A549 (cell line): Measurements from ENCODE around the gene SEL1L3. TPM values are rescaled to one million over a fixed set of nuclear protein-coding genes. Genes with fewer than 3 reads are reported as not detected.

Source experiments
- ATAC-seq, 2 experiments: fragments of 200-7000 bp in 1 of 2; fragments of >200 bp in 1 of 2; cut with Nextera tagmentation in 1 of 2; cut with Tn5 transposase in 1 of 2; 3 replicates each; pipeline versions ENCODE4 v1.8.0 to v1.9.1; 2018 to 2020; ENCODE audit warnings: mild to moderate bottlenecking in 1 of 2, moderate library complexity in 1 of 2
- CTCF ChIA-PET: fragments of 300-600 bp; sonication (Branson Sonifier 250); formaldehyde crosslinking; extraction: SDS; loops from one replicate; lab custom pipeline; 2021; ENCODE audit warnings: antibody characterized with exemption, inconsistent platforms; lab: Yijun Ruan, JAX
- POLR2A ChIA-PET: fragments of 350-600 bp; formaldehyde crosslinking; extraction: SDS; loops from one replicate; lab custom pipeline; 2021; ENCODE audit warnings: antibody characterized with exemption, inconsistent platforms; lab: Yijun Ruan, JAX
- DNase-seq, 2 experiments: peaks; one replicate each; pipeline versions ENCODE4 v3.0.0 to v3.0.0-alpha.2; 2011 to 2016; ENCODE audit warnings: low read depth in 1 of 2, low spot score in 1 of 2
- FAIRE-seq: peaks from 2 replicates; lab custom pipeline; 2011; peaks lifted over from hg19 to GRCh38; lab: Jason Lieb, UNC
- H3K27ac ChIP-seq, 2 experiments: fragments of >200 bp; sonication (Bioruptor Twin); formaldehyde crosslinking; 3 replicates each; pipeline ENCODE4 v1.5.1; 2016 to 2017
- H3K4me1 ChIP-seq: fragments of >200 bp; sonication (Bioruptor Twin); formaldehyde crosslinking; 3 replicates; pipeline ENCODE4 v1.6.1; 2016
- H3K4me2 ChIP-seq: fragments of >200 bp; sonication (Bioruptor Twin); formaldehyde crosslinking; 3 replicates; pipeline ENCODE4 v1.6.1; 2016
- H3K4me3 ChIP-seq: fragments of >200 bp; sonication (Bioruptor Twin); formaldehyde crosslinking; 3 replicates; pipeline ENCODE4 v1.5.1; 2016
- H3K9me3 ChIP-seq: fragments of >200 bp; sonication (Bioruptor Twin); formaldehyde crosslinking; 3 replicates; pipeline ENCODE4 v1.6.1; 2016
- ATOH8 ChIP-seq: fragments of 250-450 bp; sonication (Bioruptor Pico); IDR thresholded peaks from 2 replicates; pipeline ENCODE4 v1.5.0; 2020; ENCODE audit warnings: low read depth, mild to moderate bottlenecking, moderate library complexity
- BHLHE40 ChIP-seq: IDR thresholded peaks from 2 replicates; pipeline ENCODE4 v1.6.1; 2012; ENCODE audit warnings: low read depth, low read length, inconsistent platforms
- CHD4 ChIP-seq: fragments of 200-600 bp; sonication (generic); IDR thresholded peaks from 2 replicates; pipeline ENCODE4 v1.6.1; 2016; ENCODE audit warnings: antibody characterized with exemption, mild to moderate bottlenecking, borderline replicate concordance
- CTCF ChIP-seq: fragments of >200 bp; sonication (Bioruptor Twin); formaldehyde crosslinking; IDR thresholded peaks from 3 replicates; pipeline ENCODE4 v1.5.1; 2016
- EHF ChIP-seq: fragments of 250-450 bp; sonication (Bioruptor Pico); IDR thresholded peaks from 2 replicates; pipeline ENCODE4 v1.5.0; 2020; ENCODE audit warnings: mild to moderate bottlenecking
- EHMT2 ChIP-seq: fragments of 200-600 bp; sonication (generic); IDR thresholded peaks from 2 replicates; pipeline ENCODE4 v1.6.1; 2016; ENCODE audit warnings: antibody characterized with exemption, low read depth, mild to moderate bottlenecking, moderate library complexity
- ELK1 ChIP-seq: fragments of 150-350 bp; IDR thresholded peaks from 2 replicates; pipeline ENCODE4 v1.6.1; 2014; ENCODE audit warnings: low read depth, mild to moderate bottlenecking, low read length
- EP300 ChIP-seq, 2 experiments: fragments of >200 bp; sonication (Bioruptor Twin); formaldehyde crosslinking; IDR thresholded peaks; 2 replicates in 1 of 2; 3 replicates in 1 of 2; pipeline ENCODE4 v1.6.1; 2016 to 2017
- ESRRA ChIP-seq: fragments of 150-350 bp; IDR thresholded peaks from 2 replicates; pipeline ENCODE4 v1.6.1; 2014; ENCODE audit warnings: mild to moderate bottlenecking, low read length, borderline replicate concordance
- FOSL2 ChIP-seq, 2 experiments: fragments of 450-650 bp in 1 of 2; fragments of >200 bp in 1 of 2; sonication (Bioruptor Twin) in 1 of 2; formaldehyde crosslinking; IDR thresholded peaks; 2 replicates each; pipeline versions ENCODE4 v1.5.0 to v1.6.1; 2016 to 2020; ENCODE audit warnings: mild to moderate bottlenecking in 1 of 2, moderate library complexity in 1 of 2
- FOXS1 ChIP-seq: fragments of 250-450 bp; sonication (Bioruptor Pico); IDR thresholded peaks from 2 replicates; pipeline ENCODE4 v1.5.0; 2020; ENCODE audit warnings: mild to moderate bottlenecking, moderate library complexity
- HDAC2 ChIP-seq: fragments of 200-600 bp; sonication (generic); IDR thresholded peaks from 2 replicates; pipeline ENCODE4 v1.6.1; 2016
- HOXA7 ChIP-seq: fragments of 250-450 bp; sonication (Bioruptor Pico); IDR thresholded peaks from 2 replicates; pipeline ENCODE4 v1.5.0; 2020; ENCODE audit warnings: mild to moderate bottlenecking, moderate library complexity
- JUN ChIP-seq, 2 experiments: fragments of >200 bp; sonication (Bioruptor Twin); formaldehyde crosslinking; IDR thresholded peaks; 2 replicates in 1 of 2; 3 replicates in 1 of 2; pipeline ENCODE4 v1.6.1; 2016 to 2017
- JUNB ChIP-seq: fragments of >200 bp; sonication (Bioruptor Twin); formaldehyde crosslinking; IDR thresholded peaks from 2 replicates; pipeline ENCODE4 v1.6.1; 2016
- KDM1A ChIP-seq: fragments of 200-600 bp; sonication (generic); IDR thresholded peaks from 2 replicates; pipeline ENCODE4 v1.6.1; 2016; ENCODE audit warnings: low read depth, mild to moderate bottlenecking
- KDM5A ChIP-seq: fragments of 200-600 bp; sonication (generic); IDR thresholded peaks from 2 replicates; pipeline ENCODE4 v1.6.1; 2016; ENCODE audit warnings: antibody characterized with exemption, mild to moderate bottlenecking
- MAFK ChIP-seq: fragments of 450-650 bp; IDR thresholded peaks from 2 replicates; pipeline ENCODE4 v1.6.1; 2014; ENCODE audit not compliant: partially characterized antibody
- MAZ ChIP-seq: fragments of 150-350 bp; IDR thresholded peaks from 2 replicates; pipeline ENCODE4 v1.6.1; 2014; ENCODE audit warnings: antibody characterized with exemption, low read depth, low read length, borderline replicate concordance
- PBX3 ChIP-seq: IDR thresholded peaks from 2 replicates; pipeline ENCODE4 v1.6.1; 2012
- PHF8 ChIP-seq: fragments of 200-600 bp; sonication (generic); IDR thresholded peaks from 2 replicates; pipeline ENCODE4 v1.6.1; 2016; ENCODE audit warnings: low read depth, mild to moderate bottlenecking, antibody characterized with exemption, moderate library complexity, borderline replicate concordance
- POLR2A ChIP-seq: IDR thresholded peaks from 2 replicates; pipeline ENCODE4 v1.6.1; 2012; ENCODE audit warnings: mild to moderate bottlenecking, low read length
- POLR2AphosphoS2 ChIP-seq: conservative IDR thresholded peaks from 2 replicates; pipeline ENCODE4 v1.6.1; 2012; ENCODE audit warnings: low read length, improper control_type of control experiment, inconsistent platforms
- RARB ChIP-seq: fragments of 250-450 bp; sonication (Bioruptor Pico); IDR thresholded peaks from 2 replicates; pipeline ENCODE4 v1.8.0; 2021; ENCODE audit warnings: mild to moderate bottlenecking, moderate library complexity
- RFX5 ChIP-seq: fragments of 450-650 bp; IDR thresholded peaks from 2 replicates; pipeline ENCODE4 v1.7.1; 2014; ENCODE audit warnings: antibody characterized with exemption, mild to moderate bottlenecking, moderate library complexity
- RNF2 ChIP-seq: fragments of 200-600 bp; sonication (generic); IDR thresholded peaks from 2 replicates; pipeline ENCODE4 v1.6.1; 2016; ENCODE audit warnings: low read depth, mild to moderate bottlenecking, antibody characterized with exemption, moderate library complexity, borderline replicate concordance
- SREBF2 ChIP-seq: fragments of 450-650 bp; IDR thresholded peaks from 2 replicates; pipeline ENCODE4 v1.6.1; 2014; ENCODE audit warnings: mild to moderate bottlenecking, moderate library complexity
- USF2 ChIP-seq: fragments of 450-650 bp; IDR thresholded peaks from 2 replicates; pipeline ENCODE4 v1.6.1; 2014; ENCODE audit warnings: antibody characterized with exemption
- ZC3H11A ChIP-seq: fragments of 450-650 bp; IDR thresholded peaks from 2 replicates; pipeline ENCODE4 v1.6.1; 2014; ENCODE audit warnings: antibody characterized with exemption, mild to moderate bottlenecking
- WGBS: methylation state at CpG from one replicate; pipeline ENCODE4 v1.1.6; 2017; ENCODE audit errors: missing lambda C conversion rate; 5-methylcytosine and 5-hydroxymethylcytosine counted together
- polyA plus RNA-seq, 4 experiments: library from polyadenylated mRNA; depleted of rRNA in 3 of 4; stranded (reverse); fragments of >200 nt; fragmentation: RNase III in 1 of 4; extraction: RNeasy Plus Mini Kit Qiagen cat#74134 plus additional on column Dnase treatment in 1 of 4; gene quantifications; 2 replicates in 3 of 4; 3 replicates in 1 of 4; pipeline ENCODE4 v1.2.3, GENCODE V29; 2011 to 2017

The SEL1L3 gene
- polyA plus RNA-seq, 2 of the 4 experiments (the other 2 are of a cell fraction), result 26.1 to 27.0 TPM

- Histone ChIP-seq H3K4me1 (no peaks in the 10 kb centered on the region), H3K4me3 (no peak overlapping the region), H3K27ac (no peak overlapping the region), H3K9me3 (no peaks in the 10 kb centered on the region), H3K4me2 (no peak overlapping the region)
- ATAC-seq, result no peak
- ChIA-PET CTCF (no interaction called here), POLR2A (no interaction called here)
- 91% methylated on average over 4 of the region's 4 CpGs for WGBS
- no peak for DNase-seq
- TF ChIP-seq PHF8, result no peak
- TF ChIP-seq HDAC2, result no peak
- no peak for TF ChIP-seq RFX5
- TF ChIP-seq KDM5A, result no peak
- TF ChIP-seq ZC3H11A, result no peak
- TF ChIP-seq CHD4, result no peak
- no peak for TF ChIP-seq MAFK
- TF ChIP-seq RARB, result no peak
- no peak for TF ChIP-seq FOSL2 (IDR thresholded peaks at IDR 0.05)
- TF ChIP-seq FOSL2 (CRISPR knock-in tag; IDR thresholded peaks at IDR 0.05), result no peak
- no peak for TF ChIP-seq JUNB
- no peak for TF ChIP-seq BHLHE40
- no peak for TF ChIP-seq RNF2
- no peak for TF ChIP-seq ELK1
- TF ChIP-seq, all 56 proteins: peak for 0
- FAIRE-seq, result no peak
These were observed 34.9 kb downstream of the SEL1L3 start for GRCh38 chr4:25827897-25828296.

GRCh38 chr4:25827373-25827772 is 35.4 kb downstream of the SEL1L3 start:
- H3K9me3 ChIP-seq, result no peaks in the 10 kb centered on the region
- ChIA-PET CTCF (no interaction called here), POLR2A (no interaction called here)
- FAIRE-seq (no peak), DNase-seq (no peak), ATAC-seq (no peak)
- no peaks in the 10 kb centered on the region for H3K4me1 ChIP-seq
- H3K4me2 ChIP-seq, result no peak overlapping the region
- TF ChIP-seq HOXA7 (no peak), CTCF (no peak), ESRRA (no peak), USF2 (no peak)
- WGBS, result 95% methylated on average over 4 of the region's 4 CpGs
- no peak overlapping the region for H3K27ac ChIP-seq
- no peak overlapping the region for H3K4me3 ChIP-seq

GRCh38 chr4:25826074-25826752 is 36.6 kb downstream of the SEL1L3 start:
- Histone ChIP-seq H3K4me1 (no peaks in the 10 kb centered on the region), H3K27ac (no peak overlapping the region)
- FAIRE-seq, result no peak
- DNase-seq, result no peak
- TF ChIP-seq POLR2A, result no peak
- TF ChIP-seq SREBF2, result no peak
- no peak for TF ChIP-seq FOXS1 (CRISPR knock-in tag)
- TF ChIP-seq ZC3H11A, result no peak
- no peak for TF ChIP-seq EP300 (IDR thresholded peaks at IDR 0.05)
- TF ChIP-seq POLR2AphosphoS2, result no peak
- no peak for TF ChIP-seq ESRRA
- no peak for TF ChIP-seq ATOH8 (CRISPR knock-in tag)
- TF ChIP-seq JUN (IDR thresholded peaks at IDR 0.05), result no peak
- no peak for TF ChIP-seq EHMT2
- TF ChIP-seq MAZ, result no peak
- TF ChIP-seq EHF (CRISPR knock-in tag), result no peak
- no peak for TF ChIP-seq KDM1A
- no peak for TF ChIP-seq PBX3
- TF ChIP-seq, all 56 proteins: peak for 0
- ChIA-PET CTCF (interaction anchor here (1.1 kb wide), 1 partner anchor 34 kb away, joined by 3 read pairs; no protein-coding TSS in a partner anchor), POLR2A (no interaction called here)
- ATAC-seq, result no peak
- 93% methylated on average over 10 of the region's 10 CpGs for WGBS
- Histone ChIP-seq H3K9me3 (no peaks in the 10 kb centered on the region), H3K4me2 (no peak overlapping the region), H3K4me3 (no peak overlapping the region)
